ENCODE measurements around the gene PPP2CA.
A peak's percentile ranks its signal among the peaks of the same experiment; 100 is the strongest.
"Not testable (repeated sequence)": the region's sequence is repeated elsewhere in the genome, so short reads cannot be mapped to it uniquely, and the experiment has no call there.

Gene PPP2CA

GRCh38 chr5:134245692-134246091, 19.8 kb upstream of the PPP2CA start:
- DNase-seq (ENCODE audit: low read depth in 2 of 2), result no peak

GRCh38 chr5:134245101-134245604, 19.3 kb upstream of the PPP2CA start:
- no peak for DNase-seq (ENCODE audit: low read depth in 2 of 2)

- no peak for DNase-seq (ENCODE audit: low read depth in 2 of 2)
Observed at GRCh38 chr5:134242146-134242545, 16.3 kb upstream of the PPP2CA start.

- no peak for DNase-seq (ENCODE audit: low read depth in 2 of 2)
Observed at GRCh38 chr5:134240421-134240962, 14.6 kb upstream of the PPP2CA start.

- no peak for DNase-seq (ENCODE audit: low read depth in 2 of 2)
Observed at GRCh38 chr5:134236820-134237219, 10.9 kb upstream of the PPP2CA start.

GRCh38 chr5:134236318-134236717, 10.4 kb upstream of the PPP2CA start:
- DNase-seq (ENCODE audit: low read depth in 2 of 2), result no peak

- DNase-seq (ENCODE audit: low read depth in 2 of 2), result no peak
Observed at GRCh38 chr5:134228624-134229023, 2.8 kb upstream of the PPP2CA start.

GRCh38 chr5:134227776-134228175, 1.9 kb upstream of the PPP2CA start:
- DNase-seq (ENCODE audit: low read depth in 2 of 2), result no peak

- DNase-seq (ENCODE audit: low read depth in 2 of 2), result no peak
Observed at GRCh38 chr5:134227259-134227658, 1.4 kb upstream of the PPP2CA start.

GRCh38 chr5:134226441-134227192, 744 bp upstream of the PPP2CA start:
- no peak for DNase-seq (ENCODE audit: low read depth in 2 of 2)

- peak; percentile 47 to 58 for DNase-seq (ENCODE audit: low read depth in 2 of 2)
Observed at GRCh38 chr5:134224888-134225779, 739 bp downstream of the PPP2CA start.

- DNase-seq (ENCODE audit: low read depth in 2 of 2), result no peak
Observed at GRCh38 chr5:134223406-134224248, 2.2 kb downstream of the PPP2CA start.

- DNase-seq (ENCODE audit: low read depth in 2 of 2), result not testable (repeated sequence)
Observed at GRCh38 chr5:134221690-134222089, 4.2 kb downstream of the PPP2CA start.

GRCh38 chr5:134215757-134216156, 10.1 kb downstream of the PPP2CA start:
- DNase-seq (ENCODE audit: low read depth in 2 of 2), result no peak

GRCh38 chr5:134211263-134212031, 14.4 kb downstream of the PPP2CA start:
- DNase-seq (ENCODE audit: low read depth in 2 of 2), result not testable (repeated sequence)

GRCh38 chr5:134209477-134210245, 16.2 kb downstream of the PPP2CA start:
- DNase-seq (ENCODE audit: low read depth in 2 of 2), result no peak

GRCh38 chr5:134207696-134208095, 18.2 kb downstream of the PPP2CA start:
- DNase-seq (ENCODE audit: low read depth in 2 of 2), result no peak

- no peak for DNase-seq (ENCODE audit: low read depth in 2 of 2)
Observed at GRCh38 chr5:134206627-134207160, 19.2 kb downstream of the PPP2CA start.

GRCh38 chr5:134204575-134204974, 21.3 kb downstream of the PPP2CA start:
- DNase-seq (ENCODE audit: low read depth in 2 of 2), result no peak

- DNase-seq (ENCODE audit: low read depth in 2 of 2), result no peak
Observed at GRCh38 chr5:134203630-134204029, 22.2 kb downstream of the PPP2CA start.

All from stimulated activated CD4-positive, alpha-beta T cell treated with anti-CD3 and anti-CD28 coated beads, Interleukin-4, amount 100 ng/mL, for 48 hours (primary cell).